HT-29 (cell line): Measurements from ENCODE around the gene SPATA31E1. TPM values are rescaled to one million over a fixed set of nuclear protein-coding genes. Genes with fewer than 3 reads are reported as not detected.
"Not testable (repeated sequence)": the region's sequence is repeated elsewhere in the genome, so short reads cannot be mapped to it uniquely, and the experiment has no call there.

Experiments used
- DNase-seq: peaks from one replicate; pipeline ENCODE4 v3.0.0-alpha.2; 2015; ENCODE audit warnings: low spot score
- total RNA-seq: library from RNA; depleted of rRNA; stranded (reverse); fragments of >200 nt; shearing (Covaris generic); gene quantifications from 2 replicates; pipeline ENCODE4 v1.2.3, GENCODE V29; 2014; rRNA removed

The SPATA31E1 gene
- total RNA-seq, 1 experiment from 2014 or later = not detected

GRCh38 chr9:87921561-87921960, 38.9 kb downstream of the SPATA31E1 start:
- DNase-seq = not testable (repeated sequence)

DNA sequence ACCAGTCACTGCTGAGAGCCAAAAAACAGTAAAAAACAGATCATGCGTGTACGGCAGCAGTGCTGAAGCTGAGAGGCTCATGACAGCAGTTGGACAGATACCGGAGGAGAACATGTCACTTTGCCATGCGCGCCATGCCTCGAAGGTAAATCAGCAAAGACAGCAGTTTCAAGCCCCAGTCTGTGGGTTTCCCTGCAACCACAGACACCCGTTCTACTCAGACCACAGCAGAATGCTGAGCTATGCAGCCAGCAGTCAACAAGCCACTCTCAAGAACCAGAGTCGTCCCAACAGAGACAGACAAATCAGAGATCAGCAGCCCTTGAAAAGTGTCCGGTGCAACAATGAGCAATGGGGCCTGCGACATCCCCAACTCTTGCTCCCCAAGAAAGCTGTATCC, 40.3 kb downstream of the SPATA31E1 start:
- not testable (repeated sequence) for DNase-seq

DNA sequence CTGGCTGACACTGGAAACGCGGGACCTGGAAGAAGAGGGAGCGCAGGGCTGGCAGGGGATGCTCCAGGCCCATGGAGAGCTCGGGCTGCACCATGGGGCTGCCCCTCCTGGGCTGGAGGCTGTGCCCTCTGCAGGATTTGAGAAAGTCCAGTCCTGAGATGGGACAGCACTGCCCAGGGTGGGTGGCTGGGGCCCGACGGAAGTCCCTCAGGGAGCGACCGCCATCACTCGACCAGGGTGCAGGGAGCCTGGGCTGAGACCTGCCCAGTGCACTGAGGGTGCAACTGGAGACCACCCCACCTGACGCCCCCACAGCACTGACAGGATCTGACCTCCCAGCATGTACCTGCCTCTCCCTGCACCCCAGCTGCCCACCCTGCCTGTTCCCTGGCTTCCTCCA, 42.2 kb downstream of the SPATA31E1 start:
- DNase-seq = not testable (repeated sequence)

- DNase-seq = not testable (repeated sequence)
Observed at GRCh38 chr9:87929152-87929551, 46.5 kb downstream of the SPATA31E1 start.

GRCh38 chr9:87934444-87934843, 51.8 kb downstream of the SPATA31E1 start:
- DNase-seq = peak; percentile 3

DNA sequence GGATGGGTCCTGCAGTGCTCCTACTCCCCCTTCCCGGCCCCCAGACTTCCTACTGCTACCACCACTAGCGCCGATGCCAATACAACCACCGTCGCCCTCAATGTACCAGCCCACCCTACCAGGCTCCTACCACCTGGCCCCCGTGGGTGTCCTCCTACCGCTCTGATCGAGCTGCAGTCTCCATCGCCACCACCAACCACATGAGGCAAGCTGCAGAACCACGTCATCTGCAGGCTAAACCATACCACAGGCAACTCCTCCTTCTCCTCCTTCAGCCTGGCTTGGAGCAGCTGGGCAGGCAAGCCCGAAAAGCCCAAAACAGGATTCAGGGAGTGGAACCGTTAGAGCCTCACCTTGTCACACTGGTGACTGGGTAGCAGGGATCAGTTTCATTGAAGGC, 54.7 kb downstream of the SPATA31E1 start:
- DNase-seq = not testable (repeated sequence)

DNA sequence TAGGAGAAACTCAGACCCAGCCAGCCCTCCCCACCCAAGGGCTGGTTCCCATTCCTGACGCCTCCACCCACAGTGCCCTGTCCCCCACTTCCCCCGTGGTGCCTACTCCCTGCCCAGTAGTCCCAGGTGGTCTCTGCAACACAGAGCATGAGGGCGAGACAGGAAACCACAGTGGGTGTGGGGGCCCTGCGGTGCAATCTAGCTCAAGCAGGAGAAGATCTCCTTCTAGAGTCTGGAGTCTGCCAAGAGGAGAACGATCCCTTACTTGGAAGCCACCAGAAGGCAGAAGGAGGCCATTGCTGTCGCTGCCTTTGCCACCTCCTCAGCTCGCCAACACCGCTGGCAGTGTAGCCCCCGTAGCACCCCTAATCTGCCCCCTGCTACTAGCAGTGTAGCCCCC, 55.2 kb downstream of the SPATA31E1 start:
- DNase-seq = not testable (repeated sequence)

DNA sequence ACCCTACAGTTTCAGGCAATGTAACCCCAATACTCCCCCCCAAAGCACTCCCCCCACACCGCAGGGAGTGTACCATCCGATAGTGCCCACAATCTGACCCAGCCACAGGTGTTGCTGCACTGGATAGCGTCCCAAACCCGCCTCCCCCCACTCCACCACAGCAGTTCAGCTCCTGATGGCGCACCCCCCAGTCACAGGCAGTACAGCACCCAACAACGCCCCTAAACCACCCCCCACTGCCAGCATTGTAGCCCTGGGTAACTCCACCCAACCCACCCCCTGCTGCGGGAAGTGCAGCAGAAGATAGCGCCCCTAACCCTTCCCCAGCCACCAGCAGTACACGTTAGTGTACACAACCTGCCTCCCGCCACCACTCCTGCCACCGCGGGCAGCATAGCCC, 55.7 kb downstream of the SPATA31E1 start:
- not testable (repeated sequence) for DNase-seq

Other genes with a start within 250 kb of the SPATA31E1 start
- 6.1 and 6.4 TPM in 2 replicates for gene CTSL, start 156.8 kb upstream of the SPATA31E1 start, total RNA-seq
- not detected in 2 replicates for gene SPATA31C1, start 35.1 kb downstream of the SPATA31E1 start, total RNA-seq
- gene CDK20, start 91.7 kb downstream of the SPATA31E1 start, total RNA-seq = 5.8 and 6.2 TPM in 2 replicates